ENCODE results near the gene CCDC127.
"Not testable (repeated sequence)": the region's sequence is repeated elsewhere in the genome, so short reads cannot be mapped to it uniquely, and the experiment has no call there.

The CCDC127 gene

DNA sequence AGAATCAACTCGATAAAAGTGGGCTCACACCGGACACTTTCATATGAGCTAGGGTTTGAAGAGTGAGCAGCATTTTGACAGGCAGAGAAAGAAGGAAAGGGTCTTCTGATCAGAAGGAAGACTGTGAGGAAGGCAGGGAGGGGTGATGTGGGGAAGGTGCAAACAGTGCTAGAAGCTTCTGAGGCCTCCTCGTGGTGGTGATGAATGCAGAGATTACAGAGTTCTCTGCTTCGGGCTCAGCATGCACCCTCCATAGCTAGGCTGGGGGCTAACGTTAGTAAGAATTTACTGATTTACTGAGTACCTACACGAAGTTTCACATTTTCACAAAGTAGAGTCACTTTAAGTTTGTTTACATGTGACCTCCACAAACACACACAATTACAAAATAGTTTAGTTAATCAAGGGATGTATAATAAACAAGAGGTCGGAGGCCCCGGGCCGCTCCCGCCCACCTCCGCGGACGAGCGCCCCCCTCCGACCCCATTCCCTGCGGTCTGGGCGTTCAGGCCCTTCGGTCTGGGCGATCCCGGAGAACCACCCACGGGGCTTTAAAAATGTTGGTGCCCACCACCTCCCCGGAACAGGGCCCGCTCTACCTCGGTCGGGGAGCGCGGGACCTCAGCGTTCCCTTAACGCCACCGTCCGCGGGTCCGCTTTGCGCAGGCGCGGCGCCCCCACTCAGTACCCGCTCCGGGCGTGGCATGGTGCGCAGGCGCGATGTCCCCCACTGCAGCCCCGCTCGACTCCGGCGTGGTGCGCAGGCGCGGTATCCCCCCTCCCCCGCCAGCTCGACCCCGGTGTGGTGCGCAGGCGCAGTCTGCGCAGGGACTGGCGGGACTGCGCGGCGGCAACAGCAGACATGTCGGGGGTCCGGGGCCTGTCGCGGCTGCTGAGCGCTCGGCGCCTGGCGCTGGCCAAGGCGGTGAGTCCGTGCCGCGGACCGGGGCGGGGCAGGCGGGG, at the start of gene CCDC127, which contains the start of gene SDHA:
Gene CCDC127, minus strand, starts transcription at position 660 of the 963 bp plus-strand sequence. CDS start 1,304 bp downstream, outside the sequence.
Gene SDHA, plus strand, starts transcription at position 827 of the 963 bp plus-strand sequence. Its CDS starts 36 bp downstream, at position 863.
- DNase-seq, result peak; percentile 97

DNA sequence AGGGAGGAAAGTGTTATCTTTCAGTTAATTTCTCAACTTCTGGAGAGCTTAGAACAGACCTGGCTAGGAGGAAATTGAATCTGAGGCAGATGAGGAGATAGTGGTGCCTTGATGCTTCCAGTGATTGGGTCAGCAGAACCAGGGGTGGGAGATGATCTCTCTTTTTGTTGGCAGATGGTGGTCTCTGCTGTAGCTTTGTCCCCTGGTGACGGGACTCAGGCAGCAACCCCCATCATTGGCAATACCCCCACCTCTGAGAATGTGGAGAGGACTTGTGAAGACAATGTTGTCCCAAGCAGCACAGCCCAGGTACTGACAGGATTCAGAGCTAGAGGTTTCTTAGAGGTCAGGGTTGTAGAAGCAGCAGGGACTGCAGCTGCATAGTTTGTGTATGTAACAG, 49.8 kb upstream of the CCDC127 start:
- DNase-seq, result no peak

- not testable (repeated sequence) for DNase-seq
Observed at GRCh38 chr5:266311-267026, 48.5 kb upstream of the CCDC127 start.

- DNase-seq, result no peak
Observed at GRCh38 chr5:264338-264737, 46.4 kb upstream of the CCDC127 start.

GRCh38 chr5:263275-263974, 45.5 kb upstream of the CCDC127 start:
- DNase-seq, result not testable (repeated sequence)

DNA sequence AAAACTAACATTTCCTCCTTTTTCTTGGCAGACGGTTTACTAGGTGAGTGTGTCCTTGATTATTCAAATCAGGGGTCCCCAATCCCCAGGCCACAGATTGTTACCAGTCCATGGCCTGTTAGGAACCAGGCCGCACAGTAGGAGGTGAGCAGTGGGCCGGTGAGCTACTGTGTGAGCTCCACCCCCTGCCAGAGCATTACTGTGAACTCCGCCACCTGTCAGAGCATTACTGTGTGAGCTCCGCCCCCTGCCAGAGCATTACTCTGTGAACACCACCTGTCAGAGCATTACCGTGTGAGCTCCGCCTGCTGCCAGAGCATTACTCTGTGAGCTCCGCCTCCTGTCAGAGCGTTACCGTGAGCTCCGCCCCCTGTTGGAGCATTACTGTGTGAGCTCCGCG, 39.2 kb upstream of the CCDC127 start:
- DNase-seq, result no peak

DNA sequence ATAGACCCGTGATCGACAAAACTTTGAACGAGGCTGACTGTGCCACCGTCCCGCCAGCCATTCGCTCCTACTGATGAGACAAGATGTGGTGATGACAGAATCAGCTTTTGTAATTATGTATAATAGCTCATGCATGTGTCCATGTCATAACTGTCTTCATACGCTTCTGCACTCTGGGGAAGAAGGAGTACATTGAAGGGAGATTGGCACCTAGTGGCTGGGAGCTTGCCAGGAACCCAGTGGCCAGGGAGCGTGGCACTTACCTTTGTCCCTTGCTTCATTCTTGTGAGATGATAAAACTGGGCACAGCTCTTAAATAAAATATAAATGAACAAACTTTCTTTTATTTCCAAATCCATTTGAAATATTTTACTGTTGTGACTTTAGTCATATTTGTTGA, 38.4 kb upstream of the CCDC127 start:
- DNase-seq, result not testable (repeated sequence)

GRCh38 chr5:255116-255515, 37.2 kb upstream of the CCDC127 start:
- not testable (repeated sequence) for DNase-seq

DNA sequence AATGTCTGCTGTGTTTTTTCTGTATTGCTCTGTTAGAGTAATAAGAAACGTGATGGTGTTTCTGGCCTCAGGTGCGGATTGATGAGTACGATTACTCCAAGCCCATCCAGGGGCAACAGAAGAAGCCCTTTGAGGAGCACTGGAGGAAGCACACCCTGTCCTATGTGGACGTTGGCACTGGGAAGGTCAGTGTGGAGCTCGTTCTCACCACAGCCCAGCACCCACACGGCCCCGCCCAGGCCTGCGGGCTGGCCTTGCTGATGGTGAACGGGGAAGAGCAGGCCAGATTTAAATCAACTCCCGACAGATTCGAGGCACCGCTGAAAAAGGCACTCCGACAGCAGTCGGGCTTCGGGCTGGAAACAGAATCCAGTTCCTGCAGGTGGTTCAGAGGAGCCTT, 36.4 kb upstream of the CCDC127 start:
- DNase-seq, result not testable (repeated sequence)

DNA sequence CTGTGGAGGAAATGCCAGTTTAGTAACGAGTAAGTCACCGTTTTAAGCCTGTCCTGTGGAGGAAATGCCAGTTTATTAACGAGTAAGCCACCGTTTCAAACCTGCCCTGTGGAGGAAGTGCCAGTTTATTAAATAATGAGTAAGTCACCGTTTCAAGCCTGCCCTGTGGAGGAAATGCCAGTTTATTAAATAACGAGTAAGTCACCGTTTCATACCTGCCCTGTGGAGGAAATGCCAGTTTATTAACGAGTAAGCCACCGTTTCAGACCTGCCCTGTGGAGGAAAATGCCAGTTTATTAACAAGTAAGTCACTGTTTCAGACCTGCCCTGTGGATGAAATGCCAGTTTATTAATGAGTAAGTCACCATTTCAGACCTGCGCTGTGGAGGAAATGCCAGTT, 34.6 kb upstream of the CCDC127 start:
- DNase-seq, result no peak

GRCh38 chr5:251975-252374, 34.0 kb upstream of the CCDC127 start:
- not testable (repeated sequence) for DNase-seq

- not testable (repeated sequence) for DNase-seq
Observed at GRCh38 chr5:251538-251937, 33.6 kb upstream of the CCDC127 start.

- not testable (repeated sequence) for DNase-seq
Observed at GRCh38 chr5:251016-251415, 33.1 kb upstream of the CCDC127 start.

DNA sequence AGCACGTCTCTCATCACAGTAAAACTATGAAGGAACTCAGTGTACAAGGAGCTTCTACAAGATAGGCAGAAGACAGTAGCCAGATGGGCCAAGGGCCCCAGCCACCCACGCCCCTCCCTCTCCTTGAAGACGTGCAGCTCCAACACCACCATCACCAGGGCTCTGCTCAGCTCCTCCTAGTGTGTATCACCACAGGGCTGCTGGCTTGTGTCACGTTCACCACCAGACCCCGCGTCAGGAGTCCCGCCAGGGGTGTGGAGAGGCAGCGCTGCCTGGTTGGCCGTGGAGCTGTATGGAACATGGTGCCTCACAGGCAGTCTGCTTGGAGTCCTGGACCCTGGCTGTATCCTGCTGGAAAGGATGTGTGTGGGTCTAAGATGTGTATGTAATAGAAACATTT, 32.4 kb upstream of the CCDC127 start:
- DNase-seq, result not testable (repeated sequence)

DNA sequence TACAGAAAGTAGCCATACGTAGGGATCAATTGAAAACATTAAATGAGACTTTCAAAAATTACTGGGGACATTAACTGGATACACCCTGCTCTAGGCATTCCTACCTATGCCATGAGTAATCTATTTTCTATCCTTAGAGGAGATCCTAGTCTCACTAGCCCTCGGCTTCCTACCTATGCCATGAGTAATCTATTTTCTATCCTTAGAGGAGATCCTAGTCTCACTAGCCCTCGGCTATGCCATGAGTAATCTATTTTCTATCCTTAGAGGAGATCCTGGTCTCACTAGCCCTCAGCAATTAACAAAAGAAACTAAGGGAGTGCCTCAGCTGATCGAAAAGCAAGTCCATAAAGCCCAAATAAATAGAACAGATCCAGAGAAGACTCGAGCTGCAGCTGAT, 27.8 kb upstream of the CCDC127 start:
- not testable (repeated sequence) for DNase-seq

- DNase-seq, result not testable (repeated sequence)
Observed at GRCh38 chr5:243683-244367, 25.9 kb upstream of the CCDC127 start.

DNA sequence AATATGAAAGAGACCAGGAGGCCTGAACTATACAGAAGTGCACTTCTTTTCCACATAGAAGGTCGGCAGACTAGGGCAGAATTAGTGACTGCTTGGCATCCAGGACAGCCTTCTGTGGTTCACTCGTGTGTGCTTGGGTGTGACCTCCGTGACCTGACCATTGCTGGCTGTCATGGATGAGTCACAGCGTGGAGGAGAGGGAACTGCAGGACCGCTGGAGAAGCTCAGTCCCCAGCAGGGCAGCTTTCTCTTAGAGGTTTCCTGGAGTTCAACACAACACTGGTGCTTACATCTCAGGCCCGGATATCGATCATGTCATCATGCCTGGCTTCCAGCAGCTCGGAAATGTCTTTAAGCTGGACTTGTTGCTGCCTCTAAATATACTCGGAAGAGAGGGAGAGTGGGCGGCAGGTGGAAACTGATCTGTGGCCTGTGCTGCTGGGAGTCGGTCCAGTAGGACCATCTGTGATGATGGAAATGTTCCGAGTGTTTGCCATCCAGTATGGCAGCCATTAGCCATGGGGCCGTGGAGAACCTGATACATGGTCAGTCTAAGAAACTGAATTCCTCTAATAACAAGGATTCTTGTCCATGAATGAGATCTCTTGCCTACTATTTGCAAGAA, 23.2 kb upstream of the CCDC127 start:
- not testable (repeated sequence) for DNase-seq

DNA sequence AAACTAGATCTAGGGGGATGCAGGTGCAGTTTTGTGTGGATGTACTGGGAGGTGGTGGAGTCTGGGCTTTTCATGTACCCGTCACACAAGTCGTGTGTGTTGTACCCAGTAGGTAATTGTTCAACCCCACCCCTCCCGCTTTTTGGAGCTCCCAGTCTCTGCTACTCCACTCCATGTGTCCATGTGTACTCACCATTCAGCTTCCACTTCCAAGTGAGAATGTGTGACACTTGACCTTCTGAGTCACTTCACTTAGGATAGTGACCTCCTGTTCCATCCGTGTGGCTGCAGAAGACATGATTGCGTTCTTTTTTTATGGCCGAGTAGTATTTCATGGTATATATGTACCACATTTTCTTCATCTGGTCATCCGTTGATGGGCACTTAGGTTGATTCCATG, 22.6 kb upstream of the CCDC127 start:
- not testable (repeated sequence) for DNase-seq

GRCh38 chr5:237931-238330, 20.0 kb upstream of the CCDC127 start:
- DNase-seq, result not testable (repeated sequence)

- DNase-seq, result not testable (repeated sequence)
Observed at GRCh38 chr5:235527-235926, 17.6 kb upstream of the CCDC127 start.

- no peak for DNase-seq
Observed at GRCh38 chr5:234450-234849, 16.5 kb upstream of the CCDC127 start.

DNA sequence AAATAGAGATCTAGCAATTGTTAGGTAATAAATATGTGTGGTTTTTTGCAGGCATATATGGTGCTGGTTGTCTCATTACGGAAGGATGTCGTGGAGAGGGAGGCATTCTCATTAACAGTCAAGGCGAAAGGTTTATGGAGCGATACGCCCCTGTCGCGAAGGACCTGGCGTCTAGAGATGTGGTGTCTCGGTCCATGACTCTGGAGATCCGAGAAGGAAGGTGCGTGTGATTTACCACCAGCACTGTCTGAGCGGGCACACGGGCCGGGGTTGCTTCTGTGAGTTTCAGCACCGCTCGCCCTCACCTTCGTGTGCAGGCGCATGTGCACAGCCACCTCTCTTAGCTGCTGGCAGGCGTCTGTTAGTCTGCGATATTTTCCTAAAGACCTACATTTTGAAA, 15.5 kb upstream of the CCDC127 start:
- DNase-seq, result not testable (repeated sequence)
